Adrenal gland (tissue), 5 donors: ENCODE data around the gene PRKCH.

Experiments
- POLR2A ChIP-seq, 2 donors: fragments of 450-650 bp; IDR thresholded peaks; one replicate each; pipeline ENCODE4 v1.6.1; 2017; ENCODE audit warnings: antibody characterized with exemption in 2 of 2, mild to moderate bottlenecking in 2 of 2, moderate library complexity in 1 of 2
- TF ChIP-seq, protein P1 (sequence below), 6 experiments: fragments of 450-650 bp in 4 of 6; fragments of 200-600 bp in 2 of 6; sonication (generic) in 1 of 6; IDR thresholded peaks; 1 replicate in 5 of 6; 2 replicates in 1 of 6; pipeline versions ENCODE4 v1.5.1 to v1.8.0; 2016 to 2021; ENCODE audit warnings: antibody characterized with exemption in 6 of 6, mild to moderate bottlenecking in 2 of 6, moderate library complexity in 1 of 6
- donor health status: DM: no; HTN: no; CAD: no.

DNA sequence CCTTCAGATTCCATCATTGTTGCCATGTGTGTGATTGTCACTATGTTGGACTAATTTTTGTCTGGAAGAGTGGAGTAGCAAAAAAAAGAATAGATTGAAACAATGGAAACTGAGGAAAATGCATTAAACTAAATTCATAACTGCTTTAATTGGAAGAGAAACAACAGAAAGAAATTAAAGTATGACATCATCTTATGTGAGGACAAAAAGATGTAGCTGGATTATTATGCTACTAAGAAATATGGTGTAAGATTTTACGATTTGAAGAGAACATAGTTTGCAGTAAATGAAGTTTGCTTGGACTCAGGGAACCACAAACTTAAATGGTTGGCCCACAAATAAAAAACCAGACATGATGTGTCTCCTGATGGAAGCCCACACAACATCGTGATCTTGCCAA, 76.8 kb downstream of the PRKCH start:
- TF ChIP-seq, protein P1, sequence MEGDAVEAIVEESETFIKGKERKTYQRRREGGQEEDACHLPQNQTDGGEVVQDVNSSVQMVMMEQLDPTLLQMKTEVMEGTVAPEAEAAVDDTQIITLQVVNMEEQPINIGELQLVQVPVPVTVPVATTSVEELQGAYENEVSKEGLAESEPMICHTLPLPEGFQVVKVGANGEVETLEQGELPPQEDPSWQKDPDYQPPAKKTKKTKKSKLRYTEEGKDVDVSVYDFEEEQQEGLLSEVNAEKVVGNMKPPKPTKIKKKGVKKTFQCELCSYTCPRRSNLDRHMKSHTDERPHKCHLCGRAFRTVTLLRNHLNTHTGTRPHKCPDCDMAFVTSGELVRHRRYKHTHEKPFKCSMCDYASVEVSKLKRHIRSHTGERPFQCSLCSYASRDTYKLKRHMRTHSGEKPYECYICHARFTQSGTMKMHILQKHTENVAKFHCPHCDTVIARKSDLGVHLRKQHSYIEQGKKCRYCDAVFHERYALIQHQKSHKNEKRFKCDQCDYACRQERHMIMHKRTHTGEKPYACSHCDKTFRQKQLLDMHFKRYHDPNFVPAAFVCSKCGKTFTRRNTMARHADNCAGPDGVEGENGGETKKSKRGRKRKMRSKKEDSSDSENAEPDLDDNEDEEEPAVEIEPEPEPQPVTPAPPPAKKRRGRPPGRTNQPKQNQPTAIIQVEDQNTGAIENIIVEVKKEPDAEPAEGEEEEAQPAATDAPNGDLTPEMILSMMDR (IDR thresholded peaks at IDR 0.05): no peak
- no peak for TF ChIP-seq POLR2A (IDR thresholded peaks at IDR 0.05)
